Naive thymus-derived CD4-positive, alpha-beta T cell (primary cell): ENCODE data around the gene CENPP. TPM values are rescaled to one million over a fixed set of nuclear protein-coding genes. Genes with fewer than 3 reads are reported as not detected.
A peak's percentile ranks its signal among the peaks of the same experiment; 100 is the strongest.

Experiments used
- ATAC-seq: fragments of 150-1000 bp; cut with Tn5 transposase; 2 replicates; pipeline ENCODE4 v1.10.0; 2021; ENCODE audit warnings: mild to moderate bottlenecking, moderate library complexity
- CTCF ChIA-PET: fragments of 350-600 bp; sonication (Branson Sonifier 250); formaldehyde crosslinking; loops from one replicate; lab custom pipeline; 2021; ENCODE audit warnings: antibody characterized with exemption; lab: Charles Lee
- POLR2A ChIA-PET: fragments of 350-600 bp; sonication (Branson Sonifier 250); formaldehyde crosslinking; loops from one replicate; lab custom pipeline; 2021; ENCODE audit warnings: antibody characterized with exemption, inconsistent platforms; lab: Charles Lee
- DNase-seq, 9 donors: peaks; one replicate each; pipeline versions ENCODE4 v3.0.0 to v3.0.0-alpha.2; 2020 to 2022; ENCODE audit warnings: mixed read lengths in 1 of 9
- H3K27ac ChIP-seq: one replicate; pipeline ENCODE4 v1.7.0; 2013; ENCODE audit warnings: mild to moderate bottlenecking, low read depth, low read length, moderate library complexity
- H3K27me3 ChIP-seq, 2 donors: one replicate each; pipeline ENCODE4 v1.7.0; 2013; ENCODE audit warnings: low read length in 2 of 2, mild to moderate bottlenecking in 2 of 2, moderate library complexity in 2 of 2; ENCODE audit not compliant: control insufficient read depth in 2 of 2, insufficient read depth in 2 of 2
- H3K36me3 ChIP-seq, 3 experiments: 1 replicate in 2 of 3; 2 replicates in 1 of 3; pipeline ENCODE4 v1.7.0; 2013; ENCODE audit warnings: low read length in 3 of 3, mild to moderate bottlenecking in 3 of 3, moderate library complexity in 1 of 3; ENCODE audit not compliant: insufficient read depth in 3 of 3, control insufficient read depth in 2 of 3
- H3K4me1 ChIP-seq, 2 donors: one replicate each; pipeline ENCODE4 v1.7.0; 2013; ENCODE audit warnings: low read length in 2 of 2, mild to moderate bottlenecking in 2 of 2, moderate library complexity in 1 of 2; ENCODE audit not compliant: control insufficient read depth in 2 of 2, insufficient read depth in 2 of 2
- H3K4me3 ChIP-seq: 2 replicates; pipeline ENCODE4 v1.7.0; 2013; ENCODE audit warnings: mild to moderate bottlenecking, low read length
- H3K9me3 ChIP-seq, 3 experiments: 1 replicate in 2 of 3; 2 replicates in 1 of 3; pipeline ENCODE4 v1.7.0; 2013; ENCODE audit warnings: low read length in 3 of 3; ENCODE audit not compliant: control insufficient read depth in 2 of 3
- H3K27ac Mint-ChIP-seq, 9 donors: one replicate each; pipeline ENCODE4 v1.8.0; 2020 to 2022; ENCODE audit warnings: mixed read lengths in 9 of 9, mild to moderate bottlenecking in 8 of 9, moderate library complexity in 5 of 9, inconsistent platforms in 2 of 9
- H3K27me3 Mint-ChIP-seq, 5 donors: one replicate each; pipeline ENCODE4 v1.8.0; 2021 to 2022; ENCODE audit warnings: mixed read lengths in 5 of 5, mild to moderate bottlenecking in 1 of 5
- H3K36me3 Mint-ChIP-seq, 5 donors: one replicate each; pipeline ENCODE4 v1.8.0; 2020 to 2022; ENCODE audit warnings: mixed read lengths in 5 of 5, mild to moderate bottlenecking in 3 of 5, inconsistent platforms in 1 of 5
- H3K4me1 Mint-ChIP-seq, 7 donors: one replicate each; pipeline ENCODE4 v1.8.0; 2020 to 2022; ENCODE audit warnings: mixed read lengths in 7 of 7, mild to moderate bottlenecking in 3 of 7, inconsistent platforms in 1 of 7
- H3K4me3 Mint-ChIP-seq, 10 donors: one replicate each; pipeline ENCODE4 v1.8.0; 2020 to 2022; ENCODE audit warnings: mild to moderate bottlenecking in 10 of 10, mixed read lengths in 10 of 10, moderate library complexity in 6 of 10, inconsistent platforms in 2 of 10
- H3K9me3 Mint-ChIP-seq, 11 donors: one replicate each; pipeline ENCODE4 v1.8.0; 2020 to 2022; ENCODE audit warnings: mixed read lengths in 11 of 11, mild to moderate bottlenecking in 4 of 11, inconsistent platforms in 1 of 11, moderate library complexity in 1 of 11
- intact Hi-C, 2 donors: fragments of 100-400 bp; cut with micrococcal nuclease; formaldehyde crosslinking; loops; one replicate each; pipeline ENCODE4 v1.15.1; 2023
- polyA plus RNA-seq, 2 donors: library from polyadenylated mRNA; unstranded; fragments of 300-500 nt; fragmentation: Illumina TruSeq; gene quantifications; one replicate each; pipeline ENCODE4 v1.2.3, GENCODE V29; 2021
- total RNA-seq, 6 experiments: library from RNA in 5 of 6; stranded (reverse) in 5 of 6; gene quantifications; 1 replicate in 5 of 6; 2 replicates in 1 of 6; pipeline ENCODE4 v1.2.3 and lab custom pipeline; 2021 to 2026

Gene CENPP
- total and polyA plus RNA-seq, 7 experiments from 2014 or later, result 1.2 to 24.3 (median 3.8) TPM

- no peaks in the 10 kb centered on the region for H3K9me3 ChIP-seq
- peaks cover 0 to 9% of the 10 kb centered on the region in 2 donors for H3K4me1 ChIP-seq
- ATAC-seq (no peak), DNase-seq (peak in 2 of 9 donors; percentile 10 to 29)
- no peaks in the 10 kb centered on the region for H3K27me3 ChIP-seq
- Mint-ChIP-seq H3K27me3 (no peaks in the 10 kb centered on the region), H3K27ac (peak overlapping the region in 1 of 9 donors; percentile 57), H3K4me1 (peaks cover 0 to 10% (median 0%) of the 10 kb centered on the region in 7 donors), H3K9me3 (no peaks in the 10 kb centered on the region), H3K4me3 (no peak overlapping the region), H3K36me3 (no peaks in the 10 kb centered on the region)
- ChIA-PET POLR2A (no interaction called here), CTCF (interaction anchor here (0.6 to 1.1 kb wide), 5 partner anchors 33 to 303 kb away, joined by 3 to 5 read pairs (median 3); no protein-coding TSS in a partner anchor)
- H3K36me3 ChIP-seq, result no peaks in the 10 kb centered on the region
- no peak overlapping the region for H3K4me3 ChIP-seq
- intact Hi-C loops, result loop anchor here (1.0 to 5.0 kb wide), 3 partner anchors 114 to 302 kb away; partner anchors contain the start of genes CENPP (in 1 of the 2), IARS1 (in 1 of the 2) and NOL8 (in 1 of the 2)
- H3K27ac ChIP-seq, result no peak overlapping the region
Measured at GRCh38 chr9:92438900-92439526, 113.3 kb downstream of the CENPP start.

DNA sequence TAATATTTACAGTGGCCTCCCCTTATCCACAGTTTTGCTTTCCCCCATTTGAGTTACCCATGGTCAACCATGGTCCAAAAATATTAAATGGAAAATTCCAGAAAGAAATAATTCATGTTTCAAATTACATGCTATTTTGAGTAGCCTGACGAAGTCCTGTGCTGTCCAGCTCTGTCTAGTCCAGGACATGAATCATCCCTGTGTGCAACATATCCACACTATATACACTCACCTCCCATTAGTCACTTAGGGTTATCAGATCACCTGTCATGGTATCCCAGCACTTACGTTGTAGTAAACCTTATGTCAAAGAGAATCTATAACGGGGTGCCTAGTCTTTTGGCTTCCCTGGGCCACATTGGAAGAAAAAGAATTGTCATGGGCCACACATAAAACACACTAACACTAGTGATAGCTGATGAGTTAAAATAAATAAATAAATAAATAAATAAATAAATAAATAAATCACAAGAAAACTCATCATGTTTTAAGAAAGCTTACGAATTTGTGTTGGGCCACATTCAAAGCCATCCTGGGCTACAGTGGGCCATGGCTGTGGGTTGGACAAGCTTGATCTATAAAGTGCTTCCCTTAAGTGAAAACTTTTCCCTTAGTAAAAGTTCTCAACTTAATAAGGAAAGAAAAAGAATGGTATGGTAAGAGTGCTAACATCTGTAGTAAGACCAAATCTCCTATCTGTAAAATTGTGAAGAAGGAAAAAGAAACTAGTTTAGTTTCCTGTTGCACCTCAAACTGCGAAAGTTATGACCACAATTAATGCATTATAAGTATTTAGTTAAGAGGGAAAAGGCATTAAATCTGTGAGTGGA, 114.4 kb downstream of the CENPP start:
- H3K27me3 Mint-ChIP-seq, result no peaks in the 10 kb centered on the region
- intact Hi-C loops, result loop anchor here (1.0 to 5.0 kb wide), 3 partner anchors 115 to 303 kb away; partner anchors contain the start of genes CENPP (in 1 of the 2), IARS1 (in 1 of the 2) and NOL8 (in 1 of the 2)
- ChIA-PET POLR2A (no interaction called here), CTCF (interaction anchor here (0.8 kb wide), 1 partner anchor 302 kb away, joined by 4 read pairs; no protein-coding TSS in a partner anchor)
- H3K4me3 Mint-ChIP-seq, result no peak overlapping the region
- H3K36me3 ChIP-seq, result no peaks in the 10 kb centered on the region
- H3K9me3 Mint-ChIP-seq, result no peaks in the 10 kb centered on the region
- DNase-seq (no peak), ATAC-seq (no peak)
- no peak overlapping the region for H3K27ac ChIP-seq
- H3K4me3 ChIP-seq, result peak overlapping the region; percentile 44
- H3K27me3 ChIP-seq, result no peaks in the 10 kb centered on the region
- H3K4me1 Mint-ChIP-seq, result peaks cover 0 to 10% (median 0%) of the 10 kb centered on the region in 7 donors
- no peaks in the 10 kb centered on the region for H3K36me3 Mint-ChIP-seq
- H3K27ac Mint-ChIP-seq, result no peak overlapping the region
- peaks cover 0 to 9% of the 10 kb centered on the region in 2 donors for H3K4me1 ChIP-seq
- no peaks in the 10 kb centered on the region for H3K9me3 ChIP-seq

DNA sequence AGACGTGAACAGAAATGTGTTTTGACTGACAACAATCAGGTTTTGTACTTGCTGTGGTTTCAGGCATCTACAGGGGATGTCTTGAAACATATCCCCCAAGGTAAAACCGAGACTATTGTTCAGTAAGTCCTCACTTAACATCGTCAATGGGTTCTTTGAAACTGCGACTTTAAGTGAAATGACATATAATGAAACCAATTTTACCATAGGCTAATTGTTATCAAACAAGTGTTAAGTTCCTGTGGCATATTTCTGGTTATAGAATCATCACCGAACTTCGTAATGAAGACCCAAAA, 114.9 kb downstream of the CENPP start:
- DNase-seq (no peak), ATAC-seq (peak; percentile 29)
- H3K4me3 ChIP-seq, result peak overlapping the region; percentile 44
- no peaks in the 10 kb centered on the region for H3K9me3 Mint-ChIP-seq
- ChIA-PET POLR2A (no interaction called here), CTCF (interaction anchor here (0.8 kb wide), 1 partner anchor 302 kb away, joined by 4 read pairs; no protein-coding TSS in a partner anchor)
- H3K36me3 Mint-ChIP-seq, result no peaks in the 10 kb centered on the region
- H3K27me3 ChIP-seq, result no peaks in the 10 kb centered on the region
- H3K27ac ChIP-seq, result no peak overlapping the region
- H3K36me3 ChIP-seq, result no peaks in the 10 kb centered on the region
- intact Hi-C loops, result no loop called here
- peaks cover 0 to 9% of the 10 kb centered on the region in 2 donors for H3K4me1 ChIP-seq
- H3K27me3 Mint-ChIP-seq, result no peaks in the 10 kb centered on the region
- no peak overlapping the region for H3K4me3 Mint-ChIP-seq
- peaks cover 0 to 10% (median 0%) of the 10 kb centered on the region in 7 donors for H3K4me1 Mint-ChIP-seq
- no peaks in the 10 kb centered on the region for H3K9me3 ChIP-seq
- H3K27ac Mint-ChIP-seq, result no peak overlapping the region

DNA sequence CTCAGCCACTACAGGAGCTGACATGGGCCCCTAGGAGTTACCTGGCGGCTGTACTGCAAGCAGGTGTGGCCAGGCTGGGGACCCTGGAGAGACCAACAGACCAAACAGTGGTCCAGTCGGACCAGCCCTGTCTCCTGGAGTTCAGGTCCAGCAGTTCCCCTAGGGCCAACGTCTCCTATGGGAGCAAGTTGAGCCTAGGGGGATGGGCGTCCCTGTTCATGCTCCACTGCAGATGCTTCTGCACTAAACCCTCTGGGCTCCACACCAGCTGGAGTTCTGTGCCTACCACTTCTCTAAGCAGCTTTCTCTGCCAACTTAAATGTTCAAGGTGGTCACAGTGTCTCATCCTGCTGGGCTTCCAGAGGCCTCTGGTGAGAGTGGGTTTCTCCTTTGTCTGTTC, 119.1 kb downstream of the CENPP start:
- no peaks in the 10 kb centered on the region for H3K36me3 ChIP-seq
- no peaks in the 10 kb centered on the region for H3K27me3 ChIP-seq
- H3K27ac Mint-ChIP-seq, result no peak overlapping the region
- no peak overlapping the region for H3K4me3 Mint-ChIP-seq
- no peaks in the 10 kb centered on the region for H3K36me3 Mint-ChIP-seq
- no peaks in the 10 kb centered on the region for H3K9me3 ChIP-seq
- ChIA-PET CTCF (no interaction called here), POLR2A (no interaction called here)
- DNase-seq, result no peak
- H3K4me1 Mint-ChIP-seq, result peaks cover 0 to 6% (median 0%) of the 10 kb centered on the region in 7 donors
- no peak overlapping the region for H3K27ac ChIP-seq
- no peak overlapping the region for H3K4me3 ChIP-seq
- H3K27me3 Mint-ChIP-seq, result no peaks in the 10 kb centered on the region
- ATAC-seq, result no peak
- H3K4me1 ChIP-seq, result peaks cover 0 to 3% of the 10 kb centered on the region in 2 donors
- H3K9me3 Mint-ChIP-seq, result peaks cover 0 to 2% (median 0%) of the 10 kb centered on the region in 11 donors
- intact Hi-C loops, result no loop called here

DNA sequence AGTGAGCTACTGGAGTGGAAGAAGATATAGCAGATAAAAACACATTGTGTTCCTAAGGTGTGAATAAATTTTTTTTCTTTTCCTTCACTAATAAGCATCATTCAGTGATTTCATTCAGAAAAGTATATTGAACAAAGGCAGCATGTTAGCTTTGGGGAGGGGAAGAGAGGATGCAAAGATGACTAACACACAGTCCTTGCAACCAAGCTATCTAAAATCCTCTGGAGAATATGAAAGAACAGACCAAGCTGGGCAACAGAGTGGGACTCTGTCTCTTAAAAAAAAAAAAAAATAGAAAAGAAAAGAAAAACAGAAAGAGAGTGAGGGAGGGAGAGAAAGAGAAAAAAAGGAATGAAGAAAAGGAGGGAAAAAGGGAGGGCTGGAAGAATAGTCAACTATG, 120.8 kb downstream of the CENPP start:
- Mint-ChIP-seq H3K27me3 (no peaks in the 10 kb centered on the region), H3K4me1 (peaks cover 0 to 2% (median 0%) of the 10 kb centered on the region in 7 donors), H3K36me3 (peaks cover 0 to 2% (median 0%) of the 10 kb centered on the region in 5 donors), H3K27ac (no peak overlapping the region), H3K9me3 (peaks cover 0 to 2% (median 0%) of the 10 kb centered on the region in 11 donors), H3K4me3 (no peak overlapping the region)
- no peaks in the 10 kb centered on the region for H3K9me3 ChIP-seq
- no peaks in the 10 kb centered on the region for H3K27me3 ChIP-seq
- ChIA-PET POLR2A (no interaction called here), CTCF (interaction anchor here (2.0 kb wide), 1 partner anchor 307 kb away, joined by 4 read pairs; no protein-coding TSS in a partner anchor)
- no peak overlapping the region for H3K4me3 ChIP-seq
- H3K36me3 ChIP-seq, result no peaks in the 10 kb centered on the region
- H3K27ac ChIP-seq, result no peak overlapping the region
- intact Hi-C loops, result no loop called here
- ATAC-seq (no peak), DNase-seq (no peak)
- no peaks in the 10 kb centered on the region for H3K4me1 ChIP-seq

DNA sequence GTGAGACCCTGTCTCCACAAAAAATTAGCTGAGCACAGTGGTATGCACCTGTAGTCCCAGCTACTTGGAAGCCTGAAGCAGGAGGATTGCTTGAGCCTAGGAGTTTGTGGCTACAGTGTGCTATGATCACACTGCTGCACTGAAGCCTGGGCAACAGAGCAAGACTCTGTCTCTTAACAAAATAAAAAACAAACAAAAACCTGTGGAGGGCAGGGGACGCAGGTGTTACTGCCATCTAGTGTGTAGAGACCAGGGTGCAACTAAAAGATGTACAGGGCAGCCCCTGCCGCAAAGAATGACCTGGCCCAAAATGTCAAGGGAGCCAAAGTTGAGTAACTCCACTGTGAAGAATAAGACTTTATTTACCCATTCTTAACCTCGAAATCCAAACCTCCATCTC, 129.5 kb downstream of the CENPP start:
- intact Hi-C loops, result no loop called here

More for the DNA sequence above, 129.5 kb downstream of the CENPP start:
- Histone ChIP-seq H3K27me3 (no peaks in the 10 kb centered on the region), H3K27ac (no peak overlapping the region), H3K36me3 (no peaks in the 10 kb centered on the region), H3K4me1 (no peaks in the 10 kb centered on the region), H3K4me3 (no peak overlapping the region), H3K9me3 (no peaks in the 10 kb centered on the region)
- CTCF ChIA-PET, result no interaction called here
- H3K4me1 Mint-ChIP-seq, result no peaks in the 10 kb centered on the region
- no peak overlapping the region for H3K27ac Mint-ChIP-seq
- no peaks in the 10 kb centered on the region for H3K9me3 Mint-ChIP-seq
- POLR2A ChIA-PET, result no interaction called here
- DNase-seq, result no peak
- no peaks in the 10 kb centered on the region for H3K36me3 Mint-ChIP-seq
- no peak overlapping the region for H3K4me3 Mint-ChIP-seq
- ATAC-seq, result no peak
- no peaks in the 10 kb centered on the region for H3K27me3 Mint-ChIP-seq
